ENCODE data around the gene SPEN. TPM values are rescaled to one million over a fixed set of nuclear protein-coding genes. Genes with fewer than 3 reads are reported as not detected.

The SPEN gene
- total and polyA plus RNA-seq, 2 experiments from 2014 or later, result 14.9 to 43.6 TPM

GRCh38 chr1:15963968-15964648 is 116.6 kb downstream of the SPEN start (continued):
- TF ChIP-seq, protein P1, sequence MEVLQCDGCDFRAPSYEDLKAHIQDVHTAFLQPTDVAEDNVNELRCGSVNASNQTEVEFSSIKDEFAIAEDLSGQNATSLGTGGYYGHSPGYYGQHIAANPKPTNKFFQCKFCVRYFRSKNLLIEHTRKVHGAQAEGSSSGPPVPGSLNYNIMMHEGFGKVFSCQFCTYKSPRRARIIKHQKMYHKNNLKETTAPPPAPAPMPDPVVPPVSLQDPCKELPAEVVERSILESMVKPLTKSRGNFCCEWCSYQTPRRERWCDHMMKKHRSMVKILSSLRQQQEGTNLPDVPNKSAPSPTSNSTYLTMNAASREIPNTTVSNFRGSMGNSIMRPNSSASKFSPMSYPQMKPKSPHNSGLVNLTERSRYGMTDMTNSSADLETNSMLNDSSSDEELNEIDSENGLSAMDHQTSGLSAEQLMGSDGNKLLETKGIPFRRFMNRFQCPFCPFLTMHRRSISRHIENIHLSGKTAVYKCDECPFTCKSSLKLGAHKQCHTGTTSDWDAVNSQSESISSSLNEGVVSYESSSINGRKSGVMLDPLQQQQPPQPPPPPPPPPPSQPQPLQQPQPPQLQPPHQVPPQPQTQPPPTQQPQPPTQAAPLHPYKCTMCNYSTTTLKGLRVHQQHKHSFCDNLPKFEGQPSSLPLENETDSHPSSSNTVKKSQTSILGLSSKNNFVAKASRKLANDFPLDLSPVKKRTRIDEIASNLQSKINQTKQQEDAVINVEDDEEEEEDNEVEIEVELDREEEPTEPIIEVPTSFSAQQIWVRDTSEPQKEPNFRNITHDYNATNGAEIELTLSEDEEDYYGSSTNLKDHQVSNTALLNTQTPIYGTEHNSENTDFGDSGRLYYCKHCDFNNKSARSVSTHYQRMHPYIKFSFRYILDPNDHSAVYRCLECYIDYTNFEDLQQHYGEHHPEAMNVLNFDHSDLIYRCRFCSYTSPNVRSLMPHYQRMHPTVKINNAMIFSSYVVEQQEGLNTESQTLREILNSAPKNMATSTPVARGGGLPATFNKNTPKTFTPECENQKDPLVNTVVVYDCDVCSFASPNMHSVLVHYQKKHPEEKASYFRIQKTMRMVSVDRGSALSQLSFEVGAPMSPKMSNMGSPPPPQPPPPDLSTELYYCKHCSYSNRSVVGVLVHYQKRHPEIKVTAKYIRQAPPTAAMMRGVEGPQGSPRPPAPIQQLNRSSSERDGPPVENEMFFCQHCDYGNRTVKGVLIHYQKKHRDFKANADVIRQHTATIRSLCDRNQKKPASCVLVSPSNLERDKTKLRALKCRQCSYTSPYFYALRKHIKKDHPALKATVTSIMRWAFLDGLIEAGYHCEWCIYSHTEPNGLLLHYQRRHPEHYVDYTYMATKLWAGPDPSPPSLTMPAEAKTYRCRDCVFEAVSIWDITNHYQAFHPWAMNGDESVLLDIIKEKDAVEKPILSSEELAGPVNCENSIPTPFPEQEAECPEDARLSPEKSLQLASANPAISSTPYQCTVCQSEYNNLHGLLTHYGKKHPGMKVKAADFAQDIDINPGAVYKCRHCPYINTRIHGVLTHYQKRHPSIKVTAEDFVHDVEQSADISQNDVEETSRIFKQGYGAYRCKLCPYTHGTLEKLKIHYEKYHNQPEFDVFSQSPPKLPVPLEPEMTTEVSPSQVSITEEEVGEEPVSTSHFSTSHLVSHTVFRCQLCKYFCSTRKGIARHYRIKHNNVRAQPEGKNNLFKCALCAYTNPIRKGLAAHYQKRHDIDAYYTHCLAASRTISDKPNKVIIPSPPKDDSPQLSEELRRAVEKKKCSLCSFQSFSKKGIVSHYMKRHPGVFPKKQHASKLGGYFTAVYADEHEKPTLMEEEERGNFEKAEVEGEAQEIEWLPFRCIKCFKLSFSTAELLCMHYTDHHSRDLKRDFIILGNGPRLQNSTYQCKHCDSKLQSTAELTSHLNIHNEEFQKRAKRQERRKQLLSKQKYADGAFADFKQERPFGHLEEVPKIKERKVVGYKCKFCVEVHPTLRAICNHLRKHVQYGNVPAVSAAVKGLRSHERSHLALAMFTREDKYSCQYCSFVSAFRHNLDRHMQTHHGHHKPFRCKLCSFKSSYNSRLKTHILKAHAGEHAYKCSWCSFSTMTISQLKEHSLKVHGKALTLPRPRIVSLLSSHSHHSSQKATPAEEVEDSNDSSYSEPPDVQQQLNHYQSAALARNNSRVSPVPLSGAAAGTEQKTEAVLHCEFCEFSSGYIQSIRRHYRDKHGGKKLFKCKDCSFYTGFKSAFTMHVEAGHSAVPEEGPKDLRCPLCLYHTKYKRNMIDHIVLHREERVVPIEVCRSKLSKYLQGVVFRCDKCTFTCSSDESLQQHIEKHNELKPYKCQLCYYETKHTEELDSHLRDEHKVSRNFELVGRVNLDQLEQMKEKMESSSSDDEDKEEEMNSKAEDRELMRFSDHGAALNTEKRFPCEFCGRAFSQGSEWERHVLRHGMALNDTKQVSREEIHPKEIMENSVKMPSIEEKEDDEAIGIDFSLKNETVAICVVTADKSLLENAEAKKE (CRISPR knock-in tag; IDR thresholded peaks at IDR 0.05), result no peak
- no peak for TF ChIP-seq EZH2phosphoT487 (IDR thresholded peaks at IDR 0.05; ENCODE audit: unreplicated experiment)
- no peak for TF ChIP-seq EZH2 (IDR thresholded peaks at IDR 0.05; ENCODE audit: low read depth, unreplicated experiment)
- no peak for TF ChIP-seq CREB1 (CRISPR knock-in tag; IDR thresholded peaks at IDR 0.05; ENCODE audit: low read depth)
- TF ChIP-seq ETS1 (IDR thresholded peaks at IDR 0.05), result no peak

DNA sequence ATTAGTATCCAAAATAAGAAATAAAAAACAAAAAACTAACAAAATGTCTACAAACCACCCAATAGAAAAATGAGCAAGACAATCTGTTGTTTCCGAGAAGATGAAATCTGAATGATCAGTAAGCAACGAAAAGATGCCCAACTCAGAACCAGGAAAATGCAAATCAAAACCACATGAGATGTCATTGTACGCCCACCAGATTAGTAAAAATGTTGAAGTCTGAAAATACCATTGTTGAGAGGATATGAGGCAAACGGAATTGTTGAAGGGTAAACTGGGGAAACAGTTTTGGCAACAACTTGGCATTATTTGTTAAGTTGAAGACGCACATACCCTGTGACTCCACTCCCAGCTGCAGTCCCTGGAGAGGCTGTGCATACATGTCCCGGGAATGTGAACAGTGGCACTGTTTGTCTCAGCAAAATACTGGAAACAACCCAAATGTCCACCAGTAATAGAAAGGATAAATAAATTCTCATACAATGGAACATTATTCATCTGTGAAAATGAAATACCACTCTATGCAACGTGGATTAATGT is 117.8 kb downstream of the SPEN start:
- Mint-ChIP-seq H3K36me3 (ENCODE audit: low read depth) (peaks cover 25% of the 10 kb centered on the region), H3K27me3 (ENCODE audit: insufficient read depth, low read depth, poor library complexity) (peaks cover 11% of the 10 kb centered on the region), H3K4me3 (no peak overlapping the region), H3K9me3 (peaks cover 15% of the 10 kb centered on the region), H3K27ac (no peak overlapping the region), H3K4me1 (peaks cover 10% of the 10 kb centered on the region)
- Histone ChIP-seq H3K79me2 (replicated peaks; ENCODE audit: insufficient read depth) (0 out of 2 replicates have a peak, but pooled peaks cover 3% of the 10 kb centered on the region), H3K27me3 (ENCODE audit: insufficient read depth) (no peaks in the 10 kb centered on the region), H3K4me3 (no peak overlapping the region), H4K20me1 (replicated peaks; ENCODE audit: insufficient read depth) (peaks cover 17% of the 10 kb centered on the region; the same call in 1 of the 2 replicates), H3F3A (replicated peaks; ENCODE audit: low read depth) (no peaks in the 10 kb centered on the region), H2AFZ (no peak overlapping the region), H3K4me2 (no peak overlapping the region), H3K27ac (ENCODE audit: low read depth) (no peak overlapping the region), H3K36me3 (ENCODE audit: insufficient read depth) (no peaks in the 10 kb centered on the region; the same call in 1 of the 2 replicates), H3K9me2 (ENCODE audit: insufficient read depth) (no peaks in the 10 kb centered on the region), H3K4me1 (ENCODE audit: insufficient read depth) (no peaks in the 10 kb centered on the region)
- DNase-seq (ENCODE audit: low spot score), result no peak
- ATAC-seq, result no peak
- no peak for TF ChIP-seq NANOG (IDR thresholded peaks at IDR 0.05; ENCODE audit: borderline replicate concordance)
- no peak for TF ChIP-seq POLR2AphosphoS5 (IDR thresholded peaks at IDR 0.05; ENCODE audit: low read depth)
- TF ChIP-seq ETS1 (IDR thresholded peaks at IDR 0.05), result no peak
- TF ChIP-seq EZH2 (IDR thresholded peaks at IDR 0.05; ENCODE audit: low read depth, unreplicated experiment), result no peak

Measured in GM23338 (cell line).